AG09309 (cell line): ENCODE results near the gene RAB8B.

Source experiments
- DNase-seq: peaks from one replicate; pipeline ENCODE4 v3.0.0-alpha.2; 2010; ENCODE audit warnings: low read depth
- H3K4me3 ChIP-seq: 2 replicates; pipeline ENCODE4 v1.5.1; 2011; ENCODE audit warnings: mild to moderate bottlenecking, low read depth, low read length, moderate library complexity; ENCODE audit not compliant: control insufficient read depth
- CTCF ChIP-seq: IDR thresholded peaks from 2 replicates; pipeline ENCODE4 v1.5.1; 2011; ENCODE audit warnings: mild to moderate bottlenecking, low read depth, low read length, inconsistent platforms; ENCODE audit not compliant: insufficient read depth, control insufficient read depth; ENCODE audit errors: missing control alignments

Gene RAB8B

GRCh38 chr15:63165166-63165859 lies 24.1 kb upstream of the RAB8B start:
- no peak overlapping the region for H3K4me3 ChIP-seq
- DNase-seq, result no peak
- TF ChIP-seq CTCF, result no peak

- TF ChIP-seq CTCF, result no peak
- DNase-seq, result no peak
- H3K4me3 ChIP-seq, result no peak overlapping the region
Observed at GRCh38 chr15:63166219-63166618, 23.2 kb upstream of the RAB8B start.

- TF ChIP-seq CTCF, result no peak
- H3K4me3 ChIP-seq, result no peak overlapping the region
- no peak for DNase-seq
Observed at GRCh38 chr15:63169788-63170187, 19.6 kb upstream of the RAB8B start.

- no peak for TF ChIP-seq CTCF
- H3K4me3 ChIP-seq, result no peak overlapping the region
- no peak for DNase-seq
Observed at GRCh38 chr15:63172376-63172775, 17.0 kb upstream of the RAB8B start.

- no peak for TF ChIP-seq CTCF
- H3K4me3 ChIP-seq, result no peak overlapping the region
- no peak for DNase-seq
Observed at GRCh38 chr15:63172851-63173451, 16.5 kb upstream of the RAB8B start.

GRCh38 chr15:63176302-63176701 lies 13.1 kb upstream of the RAB8B start:
- no peak for DNase-seq
- H3K4me3 ChIP-seq, result no peak overlapping the region
- no peak for TF ChIP-seq CTCF
